Type B pancreatic cell (in vitro differentiated cells): Measurements from ENCODE around the gene RSAD1. TPM values are rescaled to one million over a fixed set of nuclear protein-coding genes. Genes with fewer than 3 reads are reported as not detected.

ENCODE experiments used
- DNase-seq: peaks from one replicate; pipeline ENCODE4 v3.0.0; 2021; ENCODE audit warnings: mixed read lengths; ENCODE audit not compliant: unreplicated experiment; ENCODE audit errors: extremely low spot score
- H3K27ac Mint-ChIP-seq: 2 replicates; pipeline ENCODE4 v1.8.0; 2021; ENCODE audit warnings: mild to moderate bottlenecking, mixed read lengths
- H3K27me3 Mint-ChIP-seq: 2 replicates; pipeline ENCODE4 v1.8.0; 2021; ENCODE audit warnings: mixed read lengths
- H3K36me3 Mint-ChIP-seq: 2 replicates; pipeline ENCODE4 v1.8.0; 2021; ENCODE audit warnings: mixed read lengths
- H3K4me1 Mint-ChIP-seq: one replicate; pipeline ENCODE4 v1.8.0; 2021; ENCODE audit warnings: mixed read lengths; ENCODE audit not compliant: unreplicated experiment
- H3K4me3 Mint-ChIP-seq: 2 replicates; pipeline ENCODE4 v1.8.0; 2021; ENCODE audit warnings: mild to moderate bottlenecking, mixed read lengths
- H3K9me3 Mint-ChIP-seq: 2 replicates; pipeline ENCODE4 v1.8.0; 2021; ENCODE audit warnings: mixed read lengths
- total RNA-seq: library from RNA; stranded (reverse); gene quantifications from 2 replicates; pipeline ENCODE4 v1.2.1, GENCODE V29; 2021; ENCODE audit warnings: low replicate concordance
- TF ChIP-seq, protein P1 (sequence below): fragments of 200-600 bp; sonication (generic); conservative IDR thresholded peaks from 2 replicates; pipeline ENCODE4 v1.5.0; 2021; ENCODE audit warnings: antibody characterized with exemption, mild to moderate bottlenecking

The RSAD1 gene
- total RNA-seq, 1 donor from 2014 or later = 40.7 TPM

DNA sequence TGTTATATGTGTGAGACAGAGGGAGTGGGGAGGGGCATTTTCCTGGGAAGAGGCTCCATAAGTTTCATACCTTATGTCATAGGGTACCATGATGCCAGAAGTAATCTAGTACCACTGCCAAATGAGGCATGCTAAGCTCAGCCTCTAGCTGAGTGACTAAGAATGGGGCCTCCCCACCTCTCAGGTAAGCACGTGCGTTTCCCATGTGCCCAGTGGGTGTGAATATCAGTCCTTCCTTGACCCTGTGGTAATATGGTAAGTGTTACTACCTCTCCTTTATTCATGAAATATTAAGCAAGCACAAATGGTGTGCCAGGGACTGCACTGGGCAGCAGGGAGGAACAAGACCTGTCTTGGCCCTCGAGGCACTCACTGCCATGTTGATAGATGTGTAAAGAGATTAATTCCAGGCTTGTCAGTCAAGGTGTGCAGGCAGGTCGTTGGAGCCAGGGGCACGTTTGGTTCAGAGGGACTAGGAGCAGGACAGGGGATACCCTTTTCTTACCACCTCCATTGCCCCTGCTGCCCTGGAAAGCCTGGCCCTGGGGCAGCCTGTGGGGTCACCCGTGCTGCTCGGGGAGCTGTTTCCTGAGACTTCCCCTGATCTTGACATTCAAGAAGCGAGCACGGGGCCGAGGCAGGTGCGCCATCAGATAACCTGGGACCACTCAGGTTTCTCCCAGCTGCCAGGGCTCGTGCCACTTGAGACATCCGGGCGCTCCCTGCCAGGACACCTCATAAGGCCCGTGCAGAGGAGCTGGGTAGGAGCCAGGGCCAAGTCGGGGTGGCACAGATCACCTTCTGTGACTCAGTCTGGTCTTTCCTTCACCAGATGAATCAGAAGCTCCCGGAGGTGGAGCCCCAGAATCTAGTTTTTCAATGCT lies 8.8 kb downstream of the RSAD1 start:
- DNase-seq = no peak
- Mint-ChIP-seq H3K27ac (no peak overlapping the region), H3K4me1 (no peaks in the 10 kb centered on the region), H3K36me3 (peaks cover 3% of the 10 kb centered on the region), H3K9me3 (no peaks in the 10 kb centered on the region), H3K27me3 (no peaks in the 10 kb centered on the region), H3K4me3 (no peak overlapping the region)
- TF ChIP-seq, protein P1, sequence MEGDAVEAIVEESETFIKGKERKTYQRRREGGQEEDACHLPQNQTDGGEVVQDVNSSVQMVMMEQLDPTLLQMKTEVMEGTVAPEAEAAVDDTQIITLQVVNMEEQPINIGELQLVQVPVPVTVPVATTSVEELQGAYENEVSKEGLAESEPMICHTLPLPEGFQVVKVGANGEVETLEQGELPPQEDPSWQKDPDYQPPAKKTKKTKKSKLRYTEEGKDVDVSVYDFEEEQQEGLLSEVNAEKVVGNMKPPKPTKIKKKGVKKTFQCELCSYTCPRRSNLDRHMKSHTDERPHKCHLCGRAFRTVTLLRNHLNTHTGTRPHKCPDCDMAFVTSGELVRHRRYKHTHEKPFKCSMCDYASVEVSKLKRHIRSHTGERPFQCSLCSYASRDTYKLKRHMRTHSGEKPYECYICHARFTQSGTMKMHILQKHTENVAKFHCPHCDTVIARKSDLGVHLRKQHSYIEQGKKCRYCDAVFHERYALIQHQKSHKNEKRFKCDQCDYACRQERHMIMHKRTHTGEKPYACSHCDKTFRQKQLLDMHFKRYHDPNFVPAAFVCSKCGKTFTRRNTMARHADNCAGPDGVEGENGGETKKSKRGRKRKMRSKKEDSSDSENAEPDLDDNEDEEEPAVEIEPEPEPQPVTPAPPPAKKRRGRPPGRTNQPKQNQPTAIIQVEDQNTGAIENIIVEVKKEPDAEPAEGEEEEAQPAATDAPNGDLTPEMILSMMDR = no peak

DNA sequence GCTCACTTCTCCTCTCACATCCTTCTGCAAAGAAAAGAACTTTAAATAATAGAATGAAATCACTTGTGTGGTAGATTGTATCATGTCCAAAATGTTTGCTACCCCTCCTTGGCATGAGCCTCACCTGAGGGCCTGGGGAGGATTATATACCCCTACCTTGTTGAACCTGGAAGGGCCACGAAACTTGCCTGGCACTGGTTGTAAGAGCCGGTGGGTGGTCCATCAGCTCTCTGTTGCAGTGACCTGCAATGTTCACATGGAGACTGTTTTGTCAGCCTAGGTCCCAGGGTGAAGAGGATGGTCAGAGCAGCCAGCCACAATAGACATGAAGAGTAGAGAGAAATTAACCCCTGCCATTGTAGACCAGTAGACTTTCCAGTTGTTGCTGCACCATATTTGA lies 10.2 kb downstream of the RSAD1 start:
- Mint-ChIP-seq H3K4me1 (peaks cover 3% of the 10 kb centered on the region), H3K27me3 (no peaks in the 10 kb centered on the region), H3K27ac (no peak overlapping the region), H3K9me3 (no peaks in the 10 kb centered on the region), H3K4me3 (no peak overlapping the region), H3K36me3 (peaks cover 3% of the 10 kb centered on the region)
- TF ChIP-seq, protein P1 = no peak
- no peak for DNase-seq

DNA sequence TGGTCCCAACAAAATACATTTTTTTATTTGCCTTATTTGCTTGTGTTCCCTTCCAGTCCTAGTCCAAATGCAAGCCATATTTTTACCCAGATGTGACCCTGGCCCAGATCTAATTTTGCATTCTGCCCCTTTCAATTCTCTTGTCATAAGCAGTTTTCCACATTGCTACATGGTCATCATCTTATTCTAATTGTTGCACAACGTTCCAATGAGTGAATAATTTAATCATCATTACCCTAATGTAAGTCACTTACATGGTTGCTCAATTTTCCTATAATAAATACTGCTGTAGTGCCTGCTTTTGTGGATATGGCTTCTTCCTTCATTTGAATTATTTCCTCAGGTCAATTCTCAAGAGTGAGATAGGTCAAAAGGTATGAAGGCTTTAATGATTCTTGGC lies 12.8 kb downstream of the RSAD1 start:
- H3K27ac Mint-ChIP-seq = no peak overlapping the region
- peaks cover 4% of the 10 kb centered on the region for H3K4me1 Mint-ChIP-seq
- H3K36me3 Mint-ChIP-seq = no peaks in the 10 kb centered on the region
- no peaks in the 10 kb centered on the region for H3K9me3 Mint-ChIP-seq
- no peak for DNase-seq
- TF ChIP-seq, protein P1 = no peak
- H3K4me3 Mint-ChIP-seq = no peak overlapping the region
- no peaks in the 10 kb centered on the region for H3K27me3 Mint-ChIP-seq

DNA sequence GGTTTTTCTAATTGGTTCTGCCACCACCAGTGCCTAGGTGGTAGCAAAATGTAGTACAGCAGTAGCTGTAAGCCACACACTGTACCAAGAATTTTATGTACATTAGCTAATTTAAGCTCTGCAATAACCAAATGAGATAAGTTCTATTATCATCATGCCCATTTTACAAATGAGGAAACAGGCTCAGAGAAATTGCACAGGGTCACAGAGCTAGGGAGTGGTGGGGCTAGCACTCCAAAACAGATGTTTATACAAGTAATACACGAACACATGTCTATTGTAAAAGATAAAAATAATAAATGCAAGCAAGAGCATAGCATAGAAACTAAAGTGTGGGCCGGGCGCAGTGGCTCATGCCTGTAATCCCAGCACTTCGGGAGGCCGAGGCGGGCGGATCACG lies 13.6 kb downstream of the RSAD1 start:
- TF ChIP-seq, protein P1 = no peak
- DNase-seq = no peak
- Mint-ChIP-seq H3K4me1 (peaks cover 4% of the 10 kb centered on the region), H3K27ac (no peak overlapping the region), H3K36me3 (no peaks in the 10 kb centered on the region), H3K27me3 (no peaks in the 10 kb centered on the region), H3K4me3 (no peak overlapping the region), H3K9me3 (no peaks in the 10 kb centered on the region)

DNA sequence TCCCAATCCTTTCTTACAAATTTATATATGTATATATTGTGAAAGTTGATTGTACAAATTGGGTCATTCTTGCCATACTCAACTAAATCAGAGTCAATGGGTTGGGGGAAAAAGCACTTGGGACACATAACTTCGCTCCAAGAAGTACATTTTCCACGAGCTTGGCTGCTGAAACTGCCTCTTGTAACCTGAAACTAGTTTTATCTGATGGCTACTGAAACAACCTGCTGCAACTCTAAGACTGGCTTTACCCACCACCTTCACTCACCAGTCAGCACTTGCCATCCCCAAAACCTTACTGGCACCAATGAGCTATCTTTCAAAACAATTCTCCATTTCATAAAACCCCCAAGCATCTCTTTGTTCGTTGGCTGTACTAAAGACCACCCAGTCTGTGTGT lies 15.1 kb downstream of the RSAD1 start:
- H3K4me1 Mint-ChIP-seq = peaks cover 4% of the 10 kb centered on the region
- H3K36me3 Mint-ChIP-seq = no peaks in the 10 kb centered on the region
- H3K27ac Mint-ChIP-seq = no peak overlapping the region
- no peak for DNase-seq
- H3K9me3 Mint-ChIP-seq = no peaks in the 10 kb centered on the region
- no peak overlapping the region for H3K4me3 Mint-ChIP-seq
- H3K27me3 Mint-ChIP-seq = no peaks in the 10 kb centered on the region
- TF ChIP-seq, protein P1 = no peak
